SK-N-MC (cell line): Measurements from ENCODE around the gene PDZRN3.

Experiments
- EZH2 ChIP-seq: fragments of 200-600 bp; sonication (generic); IDR thresholded peaks from one replicate; pipeline ENCODE4 v1.6.1; 2017; ENCODE audit warnings: antibody characterized with exemption
- POLR2AphosphoS5 ChIP-seq: IDR thresholded peaks from 2 replicates; pipeline ENCODE4 v1.6.1; 2012; ENCODE audit warnings: mild to moderate bottlenecking, low read depth, low read length, borderline replicate concordance

DNA sequence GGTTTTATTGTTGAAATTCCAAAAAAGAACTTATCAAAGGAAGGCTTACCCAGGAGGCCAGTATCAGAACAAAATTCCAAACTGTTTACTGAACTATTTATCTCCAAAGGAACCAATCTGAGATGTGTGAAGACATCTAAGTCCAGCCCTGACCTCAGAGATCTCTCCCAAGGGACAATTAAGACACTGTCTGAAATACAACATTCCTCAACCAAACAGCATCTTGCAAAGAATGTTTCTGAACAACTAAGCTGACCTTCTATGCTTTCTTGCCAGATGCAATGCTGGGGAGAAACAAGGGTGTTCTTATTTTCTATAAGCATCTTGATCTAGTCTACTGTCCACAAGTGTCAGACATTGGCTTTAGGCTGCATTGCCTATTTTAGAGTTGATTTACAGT is 13.6 kb downstream of the PDZRN3 start:
- TF ChIP-seq EZH2: no peak
- no peak for TF ChIP-seq POLR2AphosphoS5
